ENCODE measurements around the gene PPFIBP2. TPM values are rescaled to one million over a fixed set of nuclear protein-coding genes. Genes with fewer than 3 reads are reported as not detected.

The PPFIBP2 gene
- total RNA-seq, 1 donor from 2014 or later = 10.1 TPM

DNA sequence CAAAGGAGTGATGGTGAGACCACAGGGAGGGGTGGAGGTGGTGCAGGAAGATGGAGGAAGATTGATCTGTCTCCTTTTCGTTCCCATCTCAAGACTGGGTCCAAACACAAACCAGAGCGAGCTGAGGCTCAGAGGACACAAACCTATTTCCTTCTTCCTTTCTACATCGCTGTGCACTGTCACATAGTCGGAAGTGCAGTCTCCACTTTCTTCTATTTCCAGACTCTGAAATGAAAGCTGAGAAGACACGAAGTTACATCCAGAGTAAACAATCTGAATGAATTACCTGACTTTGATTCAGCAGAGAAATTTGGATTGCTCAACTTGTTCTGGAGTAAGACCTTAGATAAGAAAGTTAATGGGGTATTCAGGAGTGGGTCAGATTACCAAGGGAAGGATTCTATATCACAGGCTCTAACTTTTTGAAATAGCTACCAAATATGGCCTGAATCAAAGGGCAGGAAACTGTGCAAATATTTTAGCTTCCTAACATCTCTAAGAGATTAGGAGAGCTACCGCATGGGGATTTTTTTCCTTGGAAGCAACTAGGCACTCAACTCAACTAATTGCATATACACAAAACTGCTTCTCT lies 178.1 kb downstream of the PPFIBP2 start:
- no peak for DNase-seq (ENCODE audit: low read depth, low spot score)
- Mint-ChIP-seq H3K27me3 (ENCODE audit: low read depth) (peaks cover 8% of the 10 kb centered on the region), H3K4me1 (peaks cover 15% of the 10 kb centered on the region), H3K4me3 (no peak overlapping the region), H3K9me3 (no peaks in the 10 kb centered on the region), H3K36me3 (ENCODE audit: low read depth) (no peaks in the 10 kb centered on the region), H3K27ac (ENCODE audit: unreplicated experiment) (no peak overlapping the region)
- TF ChIP-seq, protein P1, sequence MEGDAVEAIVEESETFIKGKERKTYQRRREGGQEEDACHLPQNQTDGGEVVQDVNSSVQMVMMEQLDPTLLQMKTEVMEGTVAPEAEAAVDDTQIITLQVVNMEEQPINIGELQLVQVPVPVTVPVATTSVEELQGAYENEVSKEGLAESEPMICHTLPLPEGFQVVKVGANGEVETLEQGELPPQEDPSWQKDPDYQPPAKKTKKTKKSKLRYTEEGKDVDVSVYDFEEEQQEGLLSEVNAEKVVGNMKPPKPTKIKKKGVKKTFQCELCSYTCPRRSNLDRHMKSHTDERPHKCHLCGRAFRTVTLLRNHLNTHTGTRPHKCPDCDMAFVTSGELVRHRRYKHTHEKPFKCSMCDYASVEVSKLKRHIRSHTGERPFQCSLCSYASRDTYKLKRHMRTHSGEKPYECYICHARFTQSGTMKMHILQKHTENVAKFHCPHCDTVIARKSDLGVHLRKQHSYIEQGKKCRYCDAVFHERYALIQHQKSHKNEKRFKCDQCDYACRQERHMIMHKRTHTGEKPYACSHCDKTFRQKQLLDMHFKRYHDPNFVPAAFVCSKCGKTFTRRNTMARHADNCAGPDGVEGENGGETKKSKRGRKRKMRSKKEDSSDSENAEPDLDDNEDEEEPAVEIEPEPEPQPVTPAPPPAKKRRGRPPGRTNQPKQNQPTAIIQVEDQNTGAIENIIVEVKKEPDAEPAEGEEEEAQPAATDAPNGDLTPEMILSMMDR (conservative IDR thresholded peaks at IDR 0.05) = no peak

GRCh38 chr11:7692426-7692825 lies 178.6 kb downstream of the PPFIBP2 start:
- Mint-ChIP-seq H3K27ac (ENCODE audit: unreplicated experiment) (no peak overlapping the region), H3K36me3 (ENCODE audit: low read depth) (no peaks in the 10 kb centered on the region), H3K4me3 (no peak overlapping the region), H3K4me1 (peaks cover 15% of the 10 kb centered on the region), H3K9me3 (no peaks in the 10 kb centered on the region), H3K27me3 (ENCODE audit: low read depth) (peaks cover 8% of the 10 kb centered on the region)
- DNase-seq (ENCODE audit: low read depth, low spot score) = no peak
- TF ChIP-seq, protein P1 (conservative IDR thresholded peaks at IDR 0.05) = no peak

- no peaks in the 10 kb centered on the region for H3K9me3 Mint-ChIP-seq
- no peak overlapping the region for H3K4me3 Mint-ChIP-seq
- no peak for DNase-seq (ENCODE audit: low read depth, low spot score)
- TF ChIP-seq, protein P1 (conservative IDR thresholded peaks at IDR 0.05) = no peak
- H3K4me1 Mint-ChIP-seq = peaks cover 10% of the 10 kb centered on the region
- no peaks in the 10 kb centered on the region for H3K36me3 Mint-ChIP-seq (ENCODE audit: low read depth)
- no peak overlapping the region for H3K27ac Mint-ChIP-seq (ENCODE audit: unreplicated experiment)
- peaks cover 14% of the 10 kb centered on the region for H3K27me3 Mint-ChIP-seq (ENCODE audit: low read depth)
Observed at GRCh38 chr11:7694235-7694634, 180.4 kb downstream of the PPFIBP2 start.

DNA sequence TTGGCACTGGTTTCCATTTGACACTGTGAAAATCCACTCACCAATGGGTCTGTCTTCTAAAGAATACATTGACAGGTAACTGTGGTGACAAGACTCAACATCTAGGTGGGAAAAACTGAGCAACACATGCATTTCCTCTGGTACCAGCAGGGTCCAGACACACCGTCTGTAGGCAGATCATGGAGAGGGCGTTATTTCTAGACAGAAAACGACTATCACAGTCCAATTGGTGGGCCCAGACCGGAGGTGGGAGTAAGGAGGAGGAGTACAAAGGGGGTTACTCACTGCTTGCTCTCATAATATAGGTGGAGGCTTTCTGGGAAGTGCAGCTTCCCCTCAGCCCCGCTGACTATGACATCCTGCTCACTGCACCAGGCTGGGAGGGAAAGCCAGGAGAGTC lies 182.6 kb downstream of the PPFIBP2 start:
- H3K27me3 Mint-ChIP-seq (ENCODE audit: low read depth) = peaks cover 14% of the 10 kb centered on the region
- TF ChIP-seq, protein P1 (conservative IDR thresholded peaks at IDR 0.05) = no peak
- H3K36me3 Mint-ChIP-seq (ENCODE audit: low read depth) = no peaks in the 10 kb centered on the region
- no peak for DNase-seq (ENCODE audit: low read depth, low spot score)
- H3K27ac Mint-ChIP-seq (ENCODE audit: unreplicated experiment) = no peak overlapping the region
- no peaks in the 10 kb centered on the region for H3K9me3 Mint-ChIP-seq
- H3K4me3 Mint-ChIP-seq = no peak overlapping the region
- peaks cover 4% of the 10 kb centered on the region for H3K4me1 Mint-ChIP-seq

Other genes starting within 250 kb of the PPFIBP2 start
- gene OLFML1, start 28.5 kb upstream of the PPFIBP2 start, total RNA-seq = 0.84 and 1.1 TPM in 2 replicates
- gene CYB5R2, start 159.5 kb downstream of the PPFIBP2 start, total RNA-seq = 15.1 and 19.2 TPM in 2 replicates
- not detected in 2 replicates for gene OVCH2, start 192.5 kb downstream of the PPFIBP2 start, total RNA-seq